HCT116 (cell line): ENCODE results near the gene BCAN. TPM values are rescaled to one million over a fixed set of nuclear protein-coding genes. Genes with fewer than 3 reads are reported as not detected.

Experiments used
- ATAC-seq: fragments of 200-7000 bp; cut with Tn5 transposase; 2 replicates; pipeline ENCODE4 v1.9.1; 2020; ENCODE audit warnings: mild to moderate bottlenecking, moderate library complexity
- BruUV-seq: library from RNA; stranded (reverse); fragments of 400-500 nt; replicated peaks from 2 replicates; lab custom pipeline; 2021; lab: Mats Ljungman, UMichigan
- CTCF ChIA-PET: fragments of 300-600 bp; sonication (Branson Sonifier 250); formaldehyde crosslinking; loops from one replicate; lab custom pipeline; 2021; ENCODE audit warnings: antibody characterized with exemption; lab: Charles Lee
- POLR2A ChIA-PET: fragments of 300-600, 350-600 bp; sonication (Branson Sonifier 250); formaldehyde crosslinking; loops from one replicate; lab custom pipeline; 2021; ENCODE audit warnings: antibody characterized with exemption; lab: Charles Lee
- RAD21 ChIA-PET, 2 experiments: fragments of 300-600 bp; sonication (Branson Sonifier 250); formaldehyde crosslinking; loops; one replicate each; lab custom pipeline; 2023; ENCODE audit warnings: low total read pairs in 2 of 2; ENCODE audit not compliant: uncharacterized antibody in 2 of 2, unreplicated experiment in 2 of 2, low non-redundant PET in 1 of 2; lab: Charles Lee
- DNase-seq: peaks from one replicate; pipeline ENCODE4 v3.0.0-alpha.2; 2010; ENCODE audit warnings: low read depth, low spot score
- H2AFZ ChIP-seq: fragments of 200-600 bp; shearing (Covaris generic), sonication (generic); 2 replicates; pipeline ENCODE4 v1.6.1; 2017; ENCODE audit warnings: low read depth, mixed run types, mixed read lengths, antibody characterized with exemption, low read length; ENCODE audit not compliant: poor library complexity, severe bottlenecking
- H3K27ac ChIP-seq: 2 replicates; pipeline ENCODE4 v1.5.1; 2012; ENCODE audit warnings: low read depth, low read length
- H3K27me3 ChIP-seq: fragments of 200-600 bp; sonication (generic); 2 replicates; pipeline ENCODE4 v1.6.1; 2016; ENCODE audit warnings: mixed run types, low read length, mixed read lengths; ENCODE audit not compliant: insufficient read depth
- H3K36me3 ChIP-seq, 2 experiments: fragments of 200-500 bp in 1 of 2; fragments of 200-600 bp in 1 of 2; sonication (Bioruptor generic) in 1 of 2; sonication (generic) in 1 of 2; 2 replicates each; pipeline versions ENCODE4 v1.5.1 to v1.6.1; 2014 to 2016; ENCODE audit warnings: low read length in 2 of 2, inconsistent platforms in 1 of 2, mixed read lengths in 1 of 2, mixed run types in 1 of 2; ENCODE audit not compliant: insufficient read depth in 2 of 2, control insufficient read depth in 1 of 2
- H3K4me1 ChIP-seq, 2 experiments: fragments of 200-600 bp in 1 of 2; sonication (generic) in 1 of 2; 2 replicates each; pipeline versions ENCODE4 v1.5.1 to v1.6.1; 2012 to 2017; ENCODE audit warnings: low read length in 2 of 2, inconsistent platforms in 1 of 2, mild to moderate bottlenecking in 1 of 2, mixed read lengths in 1 of 2, mixed run types in 1 of 2, moderate library complexity in 1 of 2; ENCODE audit not compliant: insufficient read depth in 2 of 2, control insufficient read depth in 1 of 2
- H3K4me2 ChIP-seq: fragments of 200-600 bp; sonication (generic); 2 replicates; pipeline ENCODE4 v1.6.1; 2017; ENCODE audit warnings: mixed run types, low read length, mixed read lengths
- H3K4me3 ChIP-seq, 2 experiments: fragments of 200-600 bp in 1 of 2; sonication (generic) in 1 of 2; replicated peaks in 1 of 2; 2 replicates each; pipeline ENCODE4 v1.5.1; 2011 to 2016; ENCODE audit warnings: low read length in 2 of 2, control low read depth in 1 of 2, low read depth in 1 of 2, mild to moderate bottlenecking in 1 of 2, mixed read lengths in 1 of 2, mixed run types in 1 of 2
- H3K79me2 ChIP-seq: fragments of 200-600 bp; sonication (generic); 2 replicates; pipeline ENCODE4 v1.6.1; 2017; ENCODE audit warnings: mild to moderate bottlenecking, mixed run types, low read length, moderate library complexity, mixed read lengths; ENCODE audit not compliant: insufficient read depth
- H3K9ac ChIP-seq: fragments of 200-600 bp; sonication (generic); 2 replicates; pipeline ENCODE4 v1.6.1; 2016; ENCODE audit warnings: low read length, mixed read lengths
- H3K9me2 ChIP-seq: fragments of 200-600 bp; sonication (generic), shearing (Covaris generic); 2 replicates; pipeline ENCODE4 v1.6.1; 2017; ENCODE audit warnings: mixed run types, mild to moderate bottlenecking, moderate library complexity; ENCODE audit not compliant: insufficient read depth
- H3K9me3 ChIP-seq, 2 experiments: fragments of 200-500 bp in 1 of 2; fragments of 200-600 bp in 1 of 2; sonication (Bioruptor generic) in 1 of 2; sonication (generic) in 1 of 2; 2 replicates each; pipeline ENCODE4 v1.6.1; 2014 to 2017; ENCODE audit warnings: low read length in 2 of 2, mixed read lengths in 2 of 2, inconsistent platforms in 1 of 2, low read depth in 1 of 2, mild to moderate bottlenecking in 1 of 2, mixed run types in 1 of 2, moderate library complexity in 1 of 2; ENCODE audit not compliant: control insufficient read depth in 1 of 2, insufficient read depth in 1 of 2
- H4K20me1 ChIP-seq: fragments of 200-600 bp; sonication (generic), shearing (Covaris generic); 2 replicates; pipeline ENCODE4 v1.6.1; 2017; ENCODE audit warnings: mixed run types, mild to moderate bottlenecking, moderate library complexity; ENCODE audit not compliant: insufficient read depth
- ATF3 ChIP-seq: IDR thresholded peaks from 2 replicates; pipeline ENCODE4 v1.6.1; 2012
- CTCF ChIP-seq, 3 experiments: fragments of 200-600 bp in 1 of 3; sonication (generic) in 1 of 3; IDR thresholded peaks in 2 of 3; conservative IDR thresholded peaks in 1 of 3; 2 replicates each; pipeline ENCODE4 v1.5.1; 2012 to 2017; ENCODE audit warnings: low read depth in 2 of 3, low read length in 2 of 3, antibody characterized with exemption in 1 of 3, borderline replicate concordance in 1 of 3, control low read depth in 1 of 3, mild to moderate bottlenecking in 1 of 3, mixed read lengths in 1 of 3, mixed run types in 1 of 3, moderate library complexity in 1 of 3; ENCODE audit not compliant: insufficient read depth in 1 of 3
- ELF1 ChIP-seq: IDR thresholded peaks from 2 replicates; pipeline ENCODE4 v1.6.1; 2012; ENCODE audit warnings: low read depth, borderline replicate concordance
- SRF ChIP-seq: IDR thresholded peaks from 2 replicates; pipeline ENCODE4 v1.6.1; 2012; ENCODE audit warnings: low read depth
- ZBTB33 ChIP-seq: IDR thresholded peaks from 2 replicates; pipeline ENCODE4 v1.6.1; 2011; ENCODE audit warnings: mild to moderate bottlenecking, low read length, moderate library complexity; ENCODE audit not compliant: insufficient replicate concordance; ENCODE audit errors: extremely low read depth
- intact Hi-C: fragments of 100-400 bp; cut with micrococcal nuclease; formaldehyde crosslinking; loops from 2 replicates; pipeline ENCODE4 v1.10.0; 2022
- total RNA-seq: library from RNA; stranded (reverse); gene quantifications from one replicate; pipeline ENCODE4 v1.2.1, GENCODE V29; 2021; ENCODE audit not compliant: unreplicated experiment

BCAN gene
- total RNA-seq, 1 experiment from 2014 or later, result not detected

- TF ChIP-seq CTCF (IDR thresholded peaks at IDR 0.05 in 2 of 3, conservative IDR thresholded peaks at IDR 0.05 in 1 of 3; ENCODE audit: borderline replicate concordance in 1 of 3, insufficient read depth in 1 of 3, low read depth in 2 of 3, low read length in 2 of 3) (no peak), ELF1 (no peak)
Observed at GRCh38 chr1:156667610-156667967, 25.7 kb downstream of the BCAN start (continued).

GRCh38 chr1:156667968-156668709 lies 26.2 kb downstream of the BCAN start:
- Histone ChIP-seq H3K9me3 (no peaks in the 10 kb centered on the region), H3K4me2 (no peak overlapping the region), H3K27me3 (no peaks in the 10 kb centered on the region)
- BruUV-seq, result no TSS peak
- TF ChIP-seq ATF3 (no peak), ZBTB33 (no peak), SRF (no peak)
- TF ChIP-seq, all 23 proteins: peak for 0
- RAD21 ChIA-PET, result no interaction called here
- H3K79me2 ChIP-seq, result no peaks in the 10 kb centered on the region
- no peak for DNase-seq
- H2AFZ ChIP-seq, result no peak overlapping the region
- CTCF ChIA-PET, result interaction anchor here (1.1 kb wide), 2 partner anchors 9 to 21 kb away, joined by 4 read pairs; partner anchors contain the start of gene NES
- H4K20me1 ChIP-seq, result no peaks in the 10 kb centered on the region
- peaks cover 18 to 36% of the 10 kb centered on the region in 2 experiments for H3K4me1 ChIP-seq
- no peak for ATAC-seq
- H3K4me3 ChIP-seq, result no peak overlapping the region
- POLR2A ChIA-PET, result interaction anchor here (0.7 kb wide), 1 partner anchor 166 kb away, joined by 6 read pairs; no protein-coding TSS in a partner anchor
- H3K27ac ChIP-seq, result no peak overlapping the region
- no peaks in the 10 kb centered on the region for H3K36me3 ChIP-seq
- intact Hi-C loops, result no loop called here
- H3K9me2 ChIP-seq, result no peaks in the 10 kb centered on the region
- no peak overlapping the region for H3K9ac ChIP-seq
